ENCODE results near the gene SENP3.

DNA sequence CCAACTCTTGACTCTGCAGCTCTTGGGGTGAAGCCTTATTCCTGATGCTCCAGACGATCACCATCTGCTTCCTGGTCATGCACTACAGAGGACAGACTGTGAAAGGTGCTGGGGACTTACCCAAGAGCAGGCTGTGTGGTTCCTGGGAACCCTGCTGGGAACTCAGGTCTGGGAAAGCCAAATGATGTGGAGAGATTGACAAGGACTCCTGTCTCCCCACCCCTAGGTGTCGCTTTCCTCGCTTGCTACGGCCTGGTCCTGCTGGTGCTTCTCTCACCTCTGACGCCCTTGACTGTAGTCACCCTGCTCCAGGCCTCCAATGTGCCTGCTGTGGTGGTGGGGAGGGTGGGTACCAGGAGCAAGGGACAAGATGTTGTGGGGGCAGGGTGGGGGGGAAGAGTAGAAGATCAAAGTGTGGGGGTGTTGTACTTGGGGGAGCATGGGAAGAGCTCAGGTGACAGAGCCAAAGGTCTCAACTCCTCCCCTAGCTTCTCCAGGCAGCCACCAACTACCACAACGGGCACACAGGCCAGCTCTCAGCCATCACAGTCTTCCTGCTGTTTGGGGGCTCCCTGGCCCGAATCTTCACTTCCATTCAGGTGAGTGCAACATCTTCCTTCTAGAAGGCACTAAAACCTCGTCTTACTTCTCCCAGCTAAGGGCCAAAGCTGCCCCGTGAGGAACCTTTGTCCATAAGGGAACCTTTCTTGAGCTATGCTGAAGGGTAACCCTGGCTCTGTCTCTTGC lies 25.1 kb downstream of the SENP3 start:
- TF ChIP-seq POLR2A (IDR thresholded peaks at IDR 0.05) (no peak), POLR2AphosphoS5 (IDR thresholded peaks at IDR 0.05) (no peak), EP300 (IDR thresholded peaks at IDR 0.05) (no peak)
- TF ChIP-seq, protein P1, sequence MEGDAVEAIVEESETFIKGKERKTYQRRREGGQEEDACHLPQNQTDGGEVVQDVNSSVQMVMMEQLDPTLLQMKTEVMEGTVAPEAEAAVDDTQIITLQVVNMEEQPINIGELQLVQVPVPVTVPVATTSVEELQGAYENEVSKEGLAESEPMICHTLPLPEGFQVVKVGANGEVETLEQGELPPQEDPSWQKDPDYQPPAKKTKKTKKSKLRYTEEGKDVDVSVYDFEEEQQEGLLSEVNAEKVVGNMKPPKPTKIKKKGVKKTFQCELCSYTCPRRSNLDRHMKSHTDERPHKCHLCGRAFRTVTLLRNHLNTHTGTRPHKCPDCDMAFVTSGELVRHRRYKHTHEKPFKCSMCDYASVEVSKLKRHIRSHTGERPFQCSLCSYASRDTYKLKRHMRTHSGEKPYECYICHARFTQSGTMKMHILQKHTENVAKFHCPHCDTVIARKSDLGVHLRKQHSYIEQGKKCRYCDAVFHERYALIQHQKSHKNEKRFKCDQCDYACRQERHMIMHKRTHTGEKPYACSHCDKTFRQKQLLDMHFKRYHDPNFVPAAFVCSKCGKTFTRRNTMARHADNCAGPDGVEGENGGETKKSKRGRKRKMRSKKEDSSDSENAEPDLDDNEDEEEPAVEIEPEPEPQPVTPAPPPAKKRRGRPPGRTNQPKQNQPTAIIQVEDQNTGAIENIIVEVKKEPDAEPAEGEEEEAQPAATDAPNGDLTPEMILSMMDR (IDR thresholded peaks at IDR 0.05): peak in 2 of 7 experiments; percentile 11 to 15
